Measurements from ENCODE around the gene CUL7.
"Not testable (repeated sequence)": the region's sequence is repeated elsewhere in the genome, so short reads cannot be mapped to it uniquely, and the experiment has no call there.

CUL7 gene

GRCh38 chr6:43053545-43054205, at the start of gene CUL7:
TSS of gene CUL7 (minus strand) at chr6:43053851. CDS start at chr6:43052788, 1,063 bp downstream.
- DNase-seq: peak; percentile 91

- DNase-seq: peak; percentile 48
These were observed 47.8 kb upstream of the CUL7 start for GRCh38 chr6:43101497-43101896.

- DNase-seq: no peak
These were observed 43.9 kb upstream of the CUL7 start for GRCh38 chr6:43097502-43097901.

- DNase-seq: no peak
These were observed 43.4 kb upstream of the CUL7 start for GRCh38 chr6:43097098-43097489.

GRCh38 chr6:43096451-43097097, 42.9 kb upstream of the CUL7 start:
- DNase-seq: peak; percentile 58

GRCh38 chr6:43095939-43096338, 42.3 kb upstream of the CUL7 start:
- no peak for DNase-seq

- no peak for DNase-seq
These were observed 40.0 kb upstream of the CUL7 start for GRCh38 chr6:43093436-43094289.

- DNase-seq: no peak
These were observed 39.0 kb upstream of the CUL7 start for GRCh38 chr6:43092635-43093034.

- no peak for DNase-seq
These were observed 37.9 kb upstream of the CUL7 start for GRCh38 chr6:43091436-43091991.

- no peak for DNase-seq
These were observed 37.4 kb upstream of the CUL7 start for GRCh38 chr6:43091020-43091419.

GRCh38 chr6:43090559-43090956, 36.9 kb upstream of the CUL7 start:
- no peak for DNase-seq

GRCh38 chr6:43089874-43090558, 36.4 kb upstream of the CUL7 start:
- DNase-seq: no peak

GRCh38 chr6:43089467-43089866, 35.8 kb upstream of the CUL7 start:
- DNase-seq: no peak

- DNase-seq: no peak
These were observed 35.0 kb upstream of the CUL7 start for GRCh38 chr6:43088654-43089056.

- DNase-seq: no peak
These were observed 32.5 kb upstream of the CUL7 start for GRCh38 chr6:43086022-43086658.

GRCh38 chr6:43082806-43083655, 29.4 kb upstream of the CUL7 start:
- peak; percentile 38 for DNase-seq

GRCh38 chr6:43081922-43082321, 28.3 kb upstream of the CUL7 start:
- DNase-seq: not testable (repeated sequence)

- DNase-seq: no peak
These were observed 27.4 kb upstream of the CUL7 start for GRCh38 chr6:43081043-43081442.

GRCh38 chr6:43078691-43079090, 25.0 kb upstream of the CUL7 start:
- no peak for DNase-seq

GRCh38 chr6:43077981-43078511, 24.4 kb upstream of the CUL7 start:
- DNase-seq: no peak

GRCh38 chr6:43077333-43077809, 23.7 kb upstream of the CUL7 start:
- DNase-seq: no peak
